K562 (cell line): ENCODE measurements around the gene STX11. TPM values are rescaled to one million over a fixed set of nuclear protein-coding genes. Genes with fewer than 3 reads are reported as not detected.

Experiments
- ASH1L ChIP-seq: fragments of 450-650 bp; IDR thresholded peaks from 2 replicates; pipeline ENCODE4 v1.6.1; 2018; ENCODE audit warnings: borderline replicate concordance, mild to moderate bottlenecking, low read depth; ENCODE audit not compliant: partially characterized antibody
- ETV6 ChIP-seq, 3 experiments: fragments of 150-350 bp in 1 of 3; sonication (generic) in 1 of 3; formaldehyde crosslinking in 1 of 3; IDR thresholded peaks; 2 replicates each; pipeline versions ENCODE4 v1.6.1 to v1.8.0; 2014 to 2022; ENCODE audit warnings: borderline replicate concordance in 2 of 3, low read depth in 2 of 3, antibody characterized with exemption in 1 of 3, low read length in 1 of 3, mild to moderate bottlenecking in 1 of 3, missing genetic modification reagents in 1 of 3
- HDAC6 ChIP-seq: IDR thresholded peaks from 2 replicates; pipeline ENCODE4 v1.6.1; 2012; ENCODE audit warnings: low read depth, mild to moderate bottlenecking, control low read depth, inconsistent platforms, low read length, moderate library complexity
- PHTF2 ChIP-seq: fragments of 250-450 bp; sonication (Bioruptor Pico); IDR thresholded peaks from 2 replicates; pipeline ENCODE4 v1.5.0; 2021; ENCODE audit warnings: mild to moderate bottlenecking
- PRMT5 ChIP-seq: sonication (generic); formaldehyde crosslinking; IDR thresholded peaks from 2 replicates; pipeline ENCODE4 v1.5.0; 2020; ENCODE audit warnings: missing genetic modification reagents
- polyA plus RNA-seq, 8 experiments: library from polyadenylated mRNA; depleted of rRNA in 4 of 8; stranded (reverse) in 5 of 8; unstranded in 3 of 8; fragments of >200 nt; fragmentation: Nextera tagmentation in 2 of 8; fragmentation: Illumina TruSeq in 1 of 8; extraction: Ambion mirVana in 2 of 8; extraction: Trizol in 1 of 8; gene quantifications; 2 replicates each; pipeline versions ENCODE4 v1.2.1 to v1.2.3, GENCODE V29; 2011 to 2014; ENCODE audit warnings: inconsistent platforms in 1 of 8, missing spikeins in 1 of 8
- total RNA-seq, 7 experiments: library from RNA; depleted of rRNA in 6 of 7; stranded (reverse); fragments of >200 nt in 6 of 7; fragmentation: Illumina TruSeq in 2 of 7; extraction: Trizol in 2 of 7; gene quantifications; 2 replicates each; pipeline versions ENCODE4 v1.2.1 to v1.2.3, GENCODE V29; 2011 to 2021; ENCODE audit warnings: low replicate concordance in 1 of 7
- TF ChIP-seq, protein P1 (sequence below): fragments of 200-600 bp; sonication (generic); IDR thresholded peaks from one replicate; pipeline ENCODE4 v1.6.1; 2012; ENCODE audit warnings: mild to moderate bottlenecking, low read depth, low read length, inconsistent platforms
- TF ChIP-seq, protein P2 (sequence below): fragments of 450-650 bp; IDR thresholded peaks from 2 replicates; pipeline ENCODE4 v1.6.1; 2016; ENCODE audit warnings: low read depth, mild to moderate bottlenecking, moderate library complexity
- TF ChIP-seq, protein P3 (sequence below): fragments of 450-650 bp; IDR thresholded peaks from 2 replicates; pipeline ENCODE4 v1.6.1; 2017; ENCODE audit warnings: antibody characterized with exemption

Gene STX11
- total and polyA plus RNA-seq, 9 of the 15 experiments (the other 6 are each of a cell fraction or from before 2014, with no cell fraction given): 0.06 to 0.73 (median 0.40) TPM

DNA sequence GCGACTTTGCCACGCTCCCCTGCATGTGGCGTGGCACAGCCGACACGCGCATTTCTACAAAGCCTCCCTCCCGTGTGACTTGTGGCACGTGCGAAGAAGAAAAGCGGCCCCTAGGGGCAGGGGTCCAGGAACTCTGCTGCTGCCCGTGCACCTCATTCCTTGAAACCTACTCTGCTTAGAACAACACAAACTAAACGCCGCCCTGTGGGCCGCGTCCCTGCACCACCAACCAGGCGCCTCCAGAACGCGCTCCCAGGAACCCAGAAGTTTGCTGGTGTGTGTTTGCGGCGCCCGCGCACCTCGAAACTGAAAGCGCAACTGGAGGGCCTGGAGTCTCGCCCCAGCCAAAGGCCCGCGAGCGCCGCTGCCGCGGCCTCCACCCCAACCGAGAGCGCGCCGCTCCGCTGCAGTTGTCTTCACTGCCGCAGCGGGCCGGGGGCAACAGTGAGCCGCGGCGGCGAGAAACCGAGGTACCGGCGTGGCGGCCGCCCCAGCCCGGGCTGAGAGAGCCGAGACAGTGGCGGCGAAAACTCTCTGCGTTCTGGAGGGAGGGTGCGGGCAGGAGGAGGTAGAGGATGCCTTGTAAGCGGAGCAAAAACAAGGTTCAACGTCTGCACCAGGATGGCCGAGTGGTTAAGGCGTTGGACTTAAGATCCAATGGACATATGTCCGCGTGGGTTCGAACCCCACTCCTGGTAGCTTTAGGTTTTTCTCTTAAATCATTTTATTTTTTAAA, 65.8 kb downstream of the STX11 start (continued):
- TF ChIP-seq, protein P1, sequence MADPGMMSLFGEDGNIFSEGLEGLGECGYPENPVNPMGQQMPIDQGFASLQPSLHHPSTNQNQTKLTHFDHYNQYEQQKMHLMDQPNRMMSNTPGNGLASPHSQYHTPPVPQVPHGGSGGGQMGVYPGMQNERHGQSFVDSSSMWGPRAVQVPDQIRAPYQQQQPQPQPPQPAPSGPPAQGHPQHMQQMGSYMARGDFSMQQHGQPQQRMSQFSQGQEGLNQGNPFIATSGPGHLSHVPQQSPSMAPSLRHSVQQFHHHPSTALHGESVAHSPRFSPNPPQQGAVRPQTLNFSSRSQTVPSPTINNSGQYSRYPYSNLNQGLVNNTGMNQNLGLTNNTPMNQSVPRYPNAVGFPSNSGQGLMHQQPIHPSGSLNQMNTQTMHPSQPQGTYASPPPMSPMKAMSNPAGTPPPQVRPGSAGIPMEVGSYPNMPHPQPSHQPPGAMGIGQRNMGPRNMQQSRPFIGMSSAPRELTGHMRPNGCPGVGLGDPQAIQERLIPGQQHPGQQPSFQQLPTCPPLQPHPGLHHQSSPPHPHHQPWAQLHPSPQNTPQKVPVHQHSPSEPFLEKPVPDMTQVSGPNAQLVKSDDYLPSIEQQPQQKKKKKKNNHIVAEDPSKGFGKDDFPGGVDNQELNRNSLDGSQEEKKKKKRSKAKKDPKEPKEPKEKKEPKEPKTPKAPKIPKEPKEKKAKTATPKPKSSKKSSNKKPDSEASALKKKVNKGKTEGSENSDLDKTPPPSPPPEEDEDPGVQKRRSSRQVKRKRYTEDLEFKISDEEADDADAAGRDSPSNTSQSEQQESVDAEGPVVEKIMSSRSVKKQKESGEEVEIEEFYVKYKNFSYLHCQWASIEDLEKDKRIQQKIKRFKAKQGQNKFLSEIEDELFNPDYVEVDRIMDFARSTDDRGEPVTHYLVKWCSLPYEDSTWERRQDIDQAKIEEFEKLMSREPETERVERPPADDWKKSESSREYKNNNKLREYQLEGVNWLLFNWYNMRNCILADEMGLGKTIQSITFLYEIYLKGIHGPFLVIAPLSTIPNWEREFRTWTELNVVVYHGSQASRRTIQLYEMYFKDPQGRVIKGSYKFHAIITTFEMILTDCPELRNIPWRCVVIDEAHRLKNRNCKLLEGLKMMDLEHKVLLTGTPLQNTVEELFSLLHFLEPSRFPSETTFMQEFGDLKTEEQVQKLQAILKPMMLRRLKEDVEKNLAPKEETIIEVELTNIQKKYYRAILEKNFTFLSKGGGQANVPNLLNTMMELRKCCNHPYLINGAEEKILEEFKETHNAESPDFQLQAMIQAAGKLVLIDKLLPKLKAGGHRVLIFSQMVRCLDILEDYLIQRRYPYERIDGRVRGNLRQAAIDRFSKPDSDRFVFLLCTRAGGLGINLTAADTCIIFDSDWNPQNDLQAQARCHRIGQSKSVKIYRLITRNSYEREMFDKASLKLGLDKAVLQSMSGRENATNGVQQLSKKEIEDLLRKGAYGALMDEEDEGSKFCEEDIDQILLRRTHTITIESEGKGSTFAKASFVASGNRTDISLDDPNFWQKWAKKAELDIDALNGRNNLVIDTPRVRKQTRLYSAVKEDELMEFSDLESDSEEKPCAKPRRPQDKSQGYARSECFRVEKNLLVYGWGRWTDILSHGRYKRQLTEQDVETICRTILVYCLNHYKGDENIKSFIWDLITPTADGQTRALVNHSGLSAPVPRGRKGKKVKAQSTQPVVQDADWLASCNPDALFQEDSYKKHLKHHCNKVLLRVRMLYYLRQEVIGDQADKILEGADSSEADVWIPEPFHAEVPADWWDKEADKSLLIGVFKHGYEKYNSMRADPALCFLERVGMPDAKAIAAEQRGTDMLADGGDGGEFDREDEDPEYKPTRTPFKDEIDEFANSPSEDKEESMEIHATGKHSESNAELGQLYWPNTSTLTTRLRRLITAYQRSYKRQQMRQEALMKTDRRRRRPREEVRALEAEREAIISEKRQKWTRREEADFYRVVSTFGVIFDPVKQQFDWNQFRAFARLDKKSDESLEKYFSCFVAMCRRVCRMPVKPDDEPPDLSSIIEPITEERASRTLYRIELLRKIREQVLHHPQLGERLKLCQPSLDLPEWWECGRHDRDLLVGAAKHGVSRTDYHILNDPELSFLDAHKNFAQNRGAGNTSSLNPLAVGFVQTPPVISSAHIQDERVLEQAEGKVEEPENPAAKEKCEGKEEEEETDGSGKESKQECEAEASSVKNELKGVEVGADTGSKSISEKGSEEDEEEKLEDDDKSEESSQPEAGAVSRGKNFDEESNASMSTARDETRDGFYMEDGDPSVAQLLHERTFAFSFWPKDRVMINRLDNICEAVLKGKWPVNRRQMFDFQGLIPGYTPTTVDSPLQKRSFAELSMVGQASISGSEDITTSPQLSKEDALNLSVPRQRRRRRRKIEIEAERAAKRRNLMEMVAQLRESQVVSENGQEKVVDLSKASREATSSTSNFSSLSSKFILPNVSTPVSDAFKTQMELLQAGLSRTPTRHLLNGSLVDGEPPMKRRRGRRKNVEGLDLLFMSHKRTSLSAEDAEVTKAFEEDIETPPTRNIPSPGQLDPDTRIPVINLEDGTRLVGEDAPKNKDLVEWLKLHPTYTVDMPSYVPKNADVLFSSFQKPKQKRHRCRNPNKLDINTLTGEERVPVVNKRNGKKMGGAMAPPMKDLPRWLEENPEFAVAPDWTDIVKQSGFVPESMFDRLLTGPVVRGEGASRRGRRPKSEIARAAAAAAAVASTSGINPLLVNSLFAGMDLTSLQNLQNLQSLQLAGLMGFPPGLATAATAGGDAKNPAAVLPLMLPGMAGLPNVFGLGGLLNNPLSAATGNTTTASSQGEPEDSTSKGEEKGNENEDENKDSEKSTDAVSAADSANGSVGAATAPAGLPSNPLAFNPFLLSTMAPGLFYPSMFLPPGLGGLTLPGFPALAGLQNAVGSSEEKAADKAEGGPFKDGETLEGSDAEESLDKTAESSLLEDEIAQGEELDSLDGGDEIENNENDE: no peak
- TF ChIP-seq PRMT5 (CRISPR knock-in tag): no peak
- TF ChIP-seq, protein P2, sequence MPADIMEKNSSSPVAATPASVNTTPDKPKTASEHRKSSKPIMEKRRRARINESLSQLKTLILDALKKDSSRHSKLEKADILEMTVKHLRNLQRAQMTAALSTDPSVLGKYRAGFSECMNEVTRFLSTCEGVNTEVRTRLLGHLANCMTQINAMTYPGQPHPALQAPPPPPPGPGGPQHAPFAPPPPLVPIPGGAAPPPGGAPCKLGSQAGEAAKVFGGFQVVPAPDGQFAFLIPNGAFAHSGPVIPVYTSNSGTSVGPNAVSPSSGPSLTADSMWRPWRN: no peak
- TF ChIP-seq ASH1L: peak; percentile 48
- TF ChIP-seq HDAC6: 0 out of 2 replicates have a peak, but pooled peaks have one; percentile 70
- no peak for TF ChIP-seq PHTF2 (CRISPR knock-in tag)
- peak in 1 of 2 experiments; percentile 22; a peak in 1 of 4 replicates for TF ChIP-seq ETV6 (IDR thresholded peaks at IDR 0.05; ENCODE audit: borderline replicate concordance in 1 of 2, low read depth in 2 of 2, low read length in 1 of 2)
- peak; percentile 98 for TF ChIP-seq ETV6 (CRISPR knock-in tag; IDR thresholded peaks at IDR 0.05; ENCODE audit: borderline replicate concordance)
- TF ChIP-seq, protein P3, sequence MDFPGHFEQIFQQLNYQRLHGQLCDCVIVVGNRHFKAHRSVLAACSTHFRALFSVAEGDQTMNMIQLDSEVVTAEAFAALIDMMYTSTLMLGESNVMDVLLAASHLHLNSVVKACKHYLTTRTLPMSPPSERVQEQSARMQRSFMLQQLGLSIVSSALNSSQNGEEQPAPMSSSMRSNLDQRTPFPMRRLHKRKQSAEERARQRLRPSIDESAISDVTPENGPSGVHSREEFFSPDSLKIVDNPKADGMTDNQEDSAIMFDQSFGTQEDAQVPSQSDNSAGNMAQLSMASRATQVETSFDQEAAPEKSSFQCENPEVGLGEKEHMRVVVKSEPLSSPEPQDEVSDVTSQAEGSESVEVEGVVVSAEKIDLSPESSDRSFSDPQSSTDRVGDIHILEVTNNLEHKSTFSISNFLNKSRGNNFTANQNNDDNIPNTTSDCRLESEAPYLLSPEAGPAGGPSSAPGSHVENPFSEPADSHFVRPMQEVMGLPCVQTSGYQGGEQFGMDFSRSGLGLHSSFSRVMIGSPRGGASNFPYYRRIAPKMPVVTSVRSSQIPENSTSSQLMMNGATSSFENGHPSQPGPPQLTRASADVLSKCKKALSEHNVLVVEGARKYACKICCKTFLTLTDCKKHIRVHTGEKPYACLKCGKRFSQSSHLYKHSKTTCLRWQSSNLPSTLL: peak; percentile 71; the same call in 1 of the 2 replicates
